K562 (cell line): ENCODE data around the gene COPS4. TPM values are rescaled to one million over a fixed set of nuclear protein-coding genes. Genes with fewer than 3 reads are reported as not detected.
A peak's percentile ranks its signal among the peaks of the same experiment; 100 is the strongest.

Experiments used
- CBX8 ChIP-seq: fragments of 200-600 bp; sonication (generic); IDR thresholded peaks from 2 replicates; pipeline ENCODE4 v1.6.1; 2012; ENCODE audit warnings: borderline replicate concordance, mixed run types, low read depth, mild to moderate bottlenecking, moderate library complexity, mixed read lengths, low read length, control low read depth, inconsistent platforms; ENCODE audit not compliant: poor library complexity, severe bottlenecking; ENCODE audit errors: extremely low read depth
- CLOCK ChIP-seq: fragments of 250-450 bp; sonication (Bioruptor Pico); IDR thresholded peaks from 2 replicates; pipeline ENCODE4 v1.4.0; 2020; ENCODE audit warnings: mild to moderate bottlenecking, moderate library complexity, borderline replicate concordance
- CXXC5 ChIP-seq: fragments of 250-450 bp; sonication (Bioruptor Pico); IDR thresholded peaks from 2 replicates; pipeline ENCODE4 v1.8.0; 2022; ENCODE audit warnings: inconsistent platforms, mild to moderate bottlenecking, moderate library complexity
- ELF2 ChIP-seq: fragments of 250-450 bp; sonication (Bioruptor Pico); IDR thresholded peaks from 2 replicates; pipeline ENCODE4 v1.5.0; 2021; ENCODE audit warnings: mild to moderate bottlenecking
- EP400 ChIP-seq: fragments of 450-650 bp; IDR thresholded peaks from 2 replicates; pipeline ENCODE4 v1.6.1; 2017; ENCODE audit warnings: antibody characterized with exemption, mild to moderate bottlenecking, moderate library complexity
- ETV1 ChIP-seq: fragments of 450-650 bp; conservative IDR thresholded peaks from 2 replicates; pipeline ENCODE4 v1.6.1; 2016; ENCODE audit warnings: missing genetic modification characterization, control low read depth, low read depth, missing compliant biosample characterization
- KDM1A ChIP-seq, 2 experiments: fragments of 450-650 bp; IDR thresholded peaks; 2 replicates each; pipeline ENCODE4 v1.6.1; 2016; ENCODE audit warnings: mild to moderate bottlenecking in 2 of 2
- PPARD ChIP-seq: fragments of 250-450 bp; sonication (Bioruptor Pico); IDR thresholded peaks from 2 replicates; pipeline ENCODE4 v1.8.0; 2022; ENCODE audit warnings: inconsistent platforms, mild to moderate bottlenecking, moderate library complexity
- PURB ChIP-seq: sonication (generic); formaldehyde crosslinking; IDR thresholded peaks from 2 replicates; pipeline ENCODE4 v1.9.0; 2021; ENCODE audit warnings: low read depth, mild to moderate bottlenecking, missing genetic modification reagents
- SPI1 ChIP-seq: IDR thresholded peaks from 2 replicates; pipeline ENCODE4 v1.6.1; 2011; ENCODE audit warnings: low read depth, low read length, control low read depth, borderline replicate concordance
- TEAD4 ChIP-seq, 2 experiments: sonication (generic) in 1 of 2; formaldehyde crosslinking in 1 of 2; IDR thresholded peaks; 2 replicates each; pipeline versions ENCODE4 v1.6.1 to v1.8.0; 2012 to 2022; ENCODE audit warnings: borderline replicate concordance in 1 of 2, inconsistent platforms in 1 of 2, low read length in 1 of 2, mild to moderate bottlenecking in 1 of 2, missing genetic modification reagents in 1 of 2
- TGIF2 ChIP-seq: sonication (generic); formaldehyde crosslinking; IDR thresholded peaks from 2 replicates; pipeline ENCODE4 v1.8.1; 2022; ENCODE audit warnings: mild to moderate bottlenecking, missing genetic modification reagents, moderate library complexity
- TSC22D4 ChIP-seq: fragments of 450-650 bp; IDR thresholded peaks from 2 replicates; pipeline ENCODE4 v1.6.1; 2016; ENCODE audit warnings: missing genetic modification characterization, missing biosample characterization, control low read depth
- polyA plus RNA-seq, 8 experiments: library from polyadenylated mRNA; depleted of rRNA in 4 of 8; stranded (reverse) in 5 of 8; unstranded in 3 of 8; fragments of >200 nt; fragmentation: Nextera tagmentation in 2 of 8; fragmentation: Illumina TruSeq in 1 of 8; extraction: Ambion mirVana in 2 of 8; extraction: Trizol in 1 of 8; gene quantifications; 2 replicates each; pipeline versions ENCODE4 v1.2.1 to v1.2.3, GENCODE V29; 2011 to 2014; ENCODE audit warnings: inconsistent platforms in 1 of 8, missing spikeins in 1 of 8
- total RNA-seq, 7 experiments: library from RNA; depleted of rRNA in 6 of 7; stranded (reverse); fragments of >200 nt in 6 of 7; fragmentation: Illumina TruSeq in 2 of 7; extraction: Trizol in 2 of 7; gene quantifications; 2 replicates each; pipeline versions ENCODE4 v1.2.1 to v1.2.3, GENCODE V29; 2011 to 2021; ENCODE audit warnings: low replicate concordance in 1 of 7
- TF ChIP-seq, protein P1 (sequence below): sonication (generic); formaldehyde crosslinking; IDR thresholded peaks from 2 replicates; pipeline ENCODE4 v1.8.0; 2022; ENCODE audit warnings: missing genetic modification reagents, mild to moderate bottlenecking, borderline replicate concordance

The COPS4 gene
- total and polyA plus RNA-seq, 9 of the 15 experiments (the other 6 are each of a cell fraction or from before 2014, with no cell fraction given): 44.7 to 180 (median 70.9) TPM

GRCh38 chr4:83034630-83035494, at the start of gene COPS4 (continued):
- TF ChIP-seq CXXC5: 0 out of 2 replicates have a peak, but pooled peaks have one; percentile 67
- TF ChIP-seq TSC22D4 (tag): no peak
- peak; percentile 56 for TF ChIP-seq TEAD4 (IDR thresholded peaks at IDR 0.05; ENCODE audit: low read length)
- no peak for TF ChIP-seq TEAD4 (CRISPR knock-in tag; IDR thresholded peaks at IDR 0.05; ENCODE audit: borderline replicate concordance)
- TF ChIP-seq PURB (CRISPR knock-in tag): no peak
- no peak for TF ChIP-seq KDM1A (IDR thresholded peaks at IDR 0.05)
- peak; percentile 90 for TF ChIP-seq EP400
- TF ChIP-seq CLOCK (CRISPR knock-in tag): no peak
- no peak for TF ChIP-seq SPI1
- TF ChIP-seq PPARD (CRISPR knock-in tag): no peak
- TF ChIP-seq ELF2 (CRISPR knock-in tag): 0 out of 2 replicates have a peak, but pooled peaks have one; percentile 19
- TF ChIP-seq CBX8: no peak
- TF ChIP-seq, protein P1, sequence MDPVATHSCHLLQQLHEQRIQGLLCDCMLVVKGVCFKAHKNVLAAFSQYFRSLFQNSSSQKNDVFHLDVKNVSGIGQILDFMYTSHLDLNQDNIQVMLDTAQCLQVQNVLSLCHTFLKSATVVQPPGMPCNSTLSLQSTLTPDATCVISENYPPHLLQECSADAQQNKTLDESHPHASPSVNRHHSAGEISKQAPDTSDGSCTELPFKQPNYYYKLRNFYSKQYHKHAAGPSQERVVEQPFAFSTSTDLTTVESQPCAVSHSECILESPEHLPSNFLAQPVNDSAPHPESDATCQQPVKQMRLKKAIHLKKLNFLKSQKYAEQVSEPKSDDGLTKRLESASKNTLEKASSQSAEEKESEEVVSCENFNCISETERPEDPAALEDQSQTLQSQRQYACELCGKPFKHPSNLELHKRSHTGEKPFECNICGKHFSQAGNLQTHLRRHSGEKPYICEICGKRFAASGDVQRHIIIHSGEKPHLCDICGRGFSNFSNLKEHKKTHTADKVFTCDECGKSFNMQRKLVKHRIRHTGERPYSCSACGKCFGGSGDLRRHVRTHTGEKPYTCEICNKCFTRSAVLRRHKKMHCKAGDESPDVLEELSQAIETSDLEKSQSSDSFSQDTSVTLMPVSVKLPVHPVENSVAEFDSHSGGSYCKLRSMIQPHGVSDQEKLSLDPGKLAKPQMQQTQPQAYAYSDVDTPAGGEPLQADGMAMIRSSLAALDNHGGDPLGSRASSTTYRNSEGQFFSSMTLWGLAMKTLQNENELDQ: no peak
- no peak for TF ChIP-seq TGIF2 (CRISPR knock-in tag)
- peak; percentile 28; the same call in 1 of the 2 replicates for TF ChIP-seq ETV1 (tag)
